Measurements from ENCODE around the gene SMC1B.

SMC1B gene

DNA sequence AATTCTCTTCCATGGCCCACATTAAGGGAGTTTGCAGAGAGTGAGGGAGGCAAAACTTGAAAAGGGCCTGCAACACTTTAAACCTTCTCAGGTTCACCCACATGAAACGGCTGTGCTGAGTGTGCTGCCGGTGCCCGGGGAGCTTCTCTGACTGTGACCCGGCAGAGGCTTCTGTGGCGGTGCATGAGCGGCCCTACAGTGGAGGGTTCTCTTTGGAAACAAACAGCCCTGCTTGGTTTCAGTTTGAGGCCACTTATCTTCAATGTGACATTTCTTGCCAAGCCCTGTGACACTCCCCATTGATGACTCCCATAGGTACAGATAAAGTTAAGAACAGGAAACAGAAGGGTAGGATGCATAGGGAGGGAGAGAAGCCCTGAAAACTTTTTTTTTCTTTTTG is 71.9 kb downstream of the SMC1B start:
- no peak for DNase-seq (ENCODE audit: low read depth)
- TF ChIP-seq, protein P1, sequence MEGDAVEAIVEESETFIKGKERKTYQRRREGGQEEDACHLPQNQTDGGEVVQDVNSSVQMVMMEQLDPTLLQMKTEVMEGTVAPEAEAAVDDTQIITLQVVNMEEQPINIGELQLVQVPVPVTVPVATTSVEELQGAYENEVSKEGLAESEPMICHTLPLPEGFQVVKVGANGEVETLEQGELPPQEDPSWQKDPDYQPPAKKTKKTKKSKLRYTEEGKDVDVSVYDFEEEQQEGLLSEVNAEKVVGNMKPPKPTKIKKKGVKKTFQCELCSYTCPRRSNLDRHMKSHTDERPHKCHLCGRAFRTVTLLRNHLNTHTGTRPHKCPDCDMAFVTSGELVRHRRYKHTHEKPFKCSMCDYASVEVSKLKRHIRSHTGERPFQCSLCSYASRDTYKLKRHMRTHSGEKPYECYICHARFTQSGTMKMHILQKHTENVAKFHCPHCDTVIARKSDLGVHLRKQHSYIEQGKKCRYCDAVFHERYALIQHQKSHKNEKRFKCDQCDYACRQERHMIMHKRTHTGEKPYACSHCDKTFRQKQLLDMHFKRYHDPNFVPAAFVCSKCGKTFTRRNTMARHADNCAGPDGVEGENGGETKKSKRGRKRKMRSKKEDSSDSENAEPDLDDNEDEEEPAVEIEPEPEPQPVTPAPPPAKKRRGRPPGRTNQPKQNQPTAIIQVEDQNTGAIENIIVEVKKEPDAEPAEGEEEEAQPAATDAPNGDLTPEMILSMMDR (conservative IDR thresholded peaks at IDR 0.05; ENCODE audit: low read depth, low read length): no peak
- H3K4me3 ChIP-seq (ENCODE audit: low read length): no peak overlapping the region

DNA sequence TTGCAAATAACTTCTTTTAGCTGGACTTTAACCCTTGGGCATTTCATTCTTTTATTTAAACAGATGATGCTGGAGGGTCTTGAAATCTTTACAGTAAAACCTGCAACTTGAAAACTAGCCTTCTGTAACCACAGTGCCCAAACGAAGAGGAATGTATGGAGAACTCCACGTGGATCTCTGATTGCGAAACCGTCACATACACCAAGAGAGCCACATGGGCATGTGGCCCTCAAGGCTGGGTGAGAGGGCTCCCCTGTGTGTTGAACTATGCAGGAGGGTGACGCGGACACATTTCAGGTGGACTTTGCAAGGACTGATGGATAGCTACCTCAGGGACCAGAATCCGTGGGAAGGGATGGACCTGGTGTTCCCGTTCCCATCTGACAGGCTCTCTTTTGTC is 73.1 kb downstream of the SMC1B start:
- TF ChIP-seq, protein P1 (conservative IDR thresholded peaks at IDR 0.05; ENCODE audit: low read depth, low read length): no peak
- no peak for DNase-seq (ENCODE audit: low read depth)
- H3K4me3 ChIP-seq (ENCODE audit: low read length): no peak overlapping the region

DNA sequence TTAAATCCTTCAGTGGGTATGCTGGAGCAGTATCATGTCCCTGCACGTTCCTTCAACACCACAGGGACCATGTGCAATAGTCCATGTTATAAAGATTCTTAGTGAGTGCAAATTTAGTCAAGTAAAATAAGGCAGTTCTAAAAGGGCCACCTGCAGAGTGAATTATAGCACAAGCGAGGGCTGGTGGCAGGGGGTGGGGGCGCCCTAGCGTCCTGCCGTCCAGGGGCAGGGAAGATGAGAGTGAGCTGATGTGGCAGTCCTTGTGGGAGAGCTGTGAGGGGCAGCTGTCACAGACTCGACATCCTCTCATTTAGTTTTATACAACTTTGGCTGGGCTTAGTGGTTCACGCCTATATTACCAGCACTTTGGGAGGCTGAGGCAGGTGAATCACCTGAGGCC is 74.6 kb downstream of the SMC1B start:
- DNase-seq (ENCODE audit: low read depth): no peak
- TF ChIP-seq, protein P1 (conservative IDR thresholded peaks at IDR 0.05; ENCODE audit: low read depth, low read length): no peak
- H3K4me3 ChIP-seq (ENCODE audit: low read length): no peak overlapping the region

DNA sequence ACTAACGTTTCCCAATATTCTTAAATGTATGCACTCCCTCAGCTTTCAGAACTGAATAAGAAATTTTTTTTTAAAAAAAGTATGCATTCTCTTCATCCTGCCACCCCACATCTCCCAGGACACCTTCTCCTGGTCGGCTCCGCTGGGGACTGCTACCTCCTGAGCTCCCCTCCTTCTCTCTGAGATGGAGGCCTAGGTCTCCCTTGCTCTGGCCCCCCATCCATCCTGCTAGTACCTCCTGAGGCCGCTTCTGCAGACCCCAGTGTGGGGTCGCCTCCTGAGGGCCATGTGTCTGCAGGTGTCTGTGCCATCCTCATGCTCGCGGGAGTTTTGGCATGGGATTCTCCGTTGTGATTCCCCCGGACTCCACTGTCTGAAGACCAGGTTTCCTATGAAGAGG is 75.9 kb downstream of the SMC1B start:
- TF ChIP-seq, protein P1 (conservative IDR thresholded peaks at IDR 0.05; ENCODE audit: low read depth, low read length): no peak
- no peak overlapping the region for H3K4me3 ChIP-seq (ENCODE audit: low read length)
- DNase-seq (ENCODE audit: low read depth): no peak

DNA sequence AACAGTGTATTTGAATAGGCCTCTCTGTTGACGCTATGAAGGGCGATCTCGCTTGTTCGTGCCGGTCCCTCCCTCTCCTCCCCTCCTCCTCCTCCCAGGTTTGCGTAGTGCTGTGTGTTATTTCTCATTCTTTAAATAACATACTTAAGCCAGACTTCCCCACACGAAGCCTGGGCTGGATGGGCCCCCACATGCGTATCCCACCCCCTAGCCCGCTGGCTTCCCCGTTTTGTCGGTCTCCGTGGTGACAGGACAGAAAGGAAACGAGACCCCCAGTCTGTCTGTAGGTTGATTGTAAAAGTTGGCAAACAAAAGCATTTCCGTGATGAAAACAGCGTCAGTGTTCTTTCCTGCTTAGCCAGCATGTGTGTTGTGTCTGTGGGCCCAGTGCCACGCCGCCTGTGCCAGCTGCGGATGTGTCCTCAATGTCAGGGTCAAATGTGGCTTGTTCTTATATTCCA is 76.4 kb downstream of the SMC1B start:
- DNase-seq (ENCODE audit: low read depth): no peak
- no peak overlapping the region for H3K4me3 ChIP-seq (ENCODE audit: low read length)
- TF ChIP-seq, protein P1 (conservative IDR thresholded peaks at IDR 0.05; ENCODE audit: low read depth, low read length): no peak

DNA sequence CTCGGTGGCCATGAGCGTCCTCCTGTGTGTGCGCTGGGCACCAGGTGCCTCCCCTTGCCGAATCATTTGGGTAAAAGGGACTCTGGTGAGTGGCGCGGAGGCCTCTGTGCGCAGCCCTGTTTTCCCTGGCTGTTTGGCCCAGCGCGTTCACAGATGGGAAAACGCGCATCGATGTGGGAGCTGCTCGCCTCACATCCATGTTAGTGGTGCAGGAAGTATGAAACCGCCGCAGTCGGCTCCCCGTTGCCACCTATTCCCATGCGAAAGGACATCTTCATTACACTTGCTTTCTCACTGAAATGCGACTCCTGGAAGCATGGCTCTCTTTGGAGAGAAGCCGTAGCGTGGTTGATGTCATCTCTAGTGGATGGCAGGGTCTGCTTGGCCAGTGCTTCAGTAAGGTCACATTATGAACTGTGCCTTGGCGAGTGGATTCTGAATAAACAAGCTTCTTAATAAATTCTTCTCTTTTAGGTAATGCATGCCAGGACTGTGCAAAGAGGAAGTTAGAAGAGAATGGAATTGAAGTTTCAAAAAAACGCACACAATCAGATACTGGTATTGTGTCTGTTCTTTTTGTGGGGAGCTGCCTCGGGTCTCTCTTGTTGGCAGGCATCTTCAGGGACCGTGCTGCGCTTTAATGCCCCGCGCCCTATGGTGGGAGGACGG is 77.4 kb downstream of the SMC1B start:
- TF ChIP-seq, protein P1 (conservative IDR thresholded peaks at IDR 0.05; ENCODE audit: low read depth, low read length): no peak
- no peak for DNase-seq (ENCODE audit: low read depth)
- no peak overlapping the region for H3K4me3 ChIP-seq (ENCODE audit: low read length)

Measured in retinal pigment epithelial cell (primary cell).